GM12878 (cell line): ENCODE results near the gene C14orf93.

ENCODE experiments used
- CBFB ChIP-seq: IDR thresholded peaks from 2 replicates; pipeline ENCODE4 v1.6.1; 2016; ENCODE audit warnings: antibody characterized with exemption, low read depth
- CEBPB ChIP-seq, 2 experiments: fragments of 150-350 bp in 1 of 2; IDR thresholded peaks; 2 replicates each; pipeline ENCODE4 v1.6.1; 2012 to 2014; ENCODE audit warnings: low read depth in 2 of 2, low read length in 2 of 2, borderline replicate concordance in 1 of 2, inconsistent platforms in 1 of 2
- GABPA ChIP-seq: IDR thresholded peaks from 2 replicates; pipeline ENCODE4 v1.6.1; 2014; ENCODE audit warnings: antibody characterized with exemption, low read depth, mild to moderate bottlenecking, inconsistent platforms
- NR2F1 ChIP-seq: fragments of 450-650 bp; conservative IDR thresholded peaks from 2 replicates; pipeline ENCODE4 v1.6.1; 2017; ENCODE audit warnings: mild to moderate bottlenecking
- ZNF274 ChIP-seq: IDR thresholded peaks from one replicate; pipeline ENCODE4 v1.8.0; 2011; ENCODE audit not compliant: insufficient read length, insufficient read depth
- TF ChIP-seq, protein P1 (sequence below), 3 experiments: IDR thresholded peaks in 2 of 3; conservative IDR thresholded peaks in 1 of 3; 2 replicates each; pipeline ENCODE4 v1.5.1; 2011; ENCODE audit warnings: low read depth in 3 of 3, low read length in 3 of 3, mild to moderate bottlenecking in 3 of 3, control low read depth in 2 of 3, moderate library complexity in 2 of 3, inconsistent platforms in 1 of 3, mixed read lengths in 1 of 3; ENCODE audit not compliant: control insufficient read depth in 2 of 3, insufficient read depth in 1 of 3; ENCODE audit errors: extremely low read depth in 1 of 3

DNA sequence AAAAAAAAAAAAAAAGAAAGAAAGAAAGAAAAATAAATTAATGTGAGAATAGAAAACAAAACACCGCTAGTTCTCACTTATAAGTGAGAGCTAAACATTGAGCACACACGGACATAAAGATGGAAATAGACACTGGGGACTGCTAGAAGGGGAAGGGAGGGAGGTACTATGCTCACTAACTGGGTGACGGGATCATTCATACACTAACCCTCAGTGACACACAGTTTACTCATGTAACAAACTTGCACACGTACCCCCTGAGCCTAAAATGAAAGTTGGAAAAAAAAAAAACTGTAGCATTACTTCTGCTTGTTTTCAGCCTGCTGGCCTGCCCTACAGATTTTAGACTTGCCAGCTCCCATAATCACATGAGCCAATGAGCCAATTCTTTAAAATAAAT is 70.3 kb downstream of the C14orf93 start:
- TF ChIP-seq GABPA (no peak), ZNF274 (no peak), CEBPB (IDR thresholded peaks at IDR 0.05; ENCODE audit: borderline replicate concordance in 1 of 2, low read depth in 2 of 2, low read length in 2 of 2) (no peak), CBFB (no peak), NR2F1 (no peak)
- TF ChIP-seq, protein P1, sequence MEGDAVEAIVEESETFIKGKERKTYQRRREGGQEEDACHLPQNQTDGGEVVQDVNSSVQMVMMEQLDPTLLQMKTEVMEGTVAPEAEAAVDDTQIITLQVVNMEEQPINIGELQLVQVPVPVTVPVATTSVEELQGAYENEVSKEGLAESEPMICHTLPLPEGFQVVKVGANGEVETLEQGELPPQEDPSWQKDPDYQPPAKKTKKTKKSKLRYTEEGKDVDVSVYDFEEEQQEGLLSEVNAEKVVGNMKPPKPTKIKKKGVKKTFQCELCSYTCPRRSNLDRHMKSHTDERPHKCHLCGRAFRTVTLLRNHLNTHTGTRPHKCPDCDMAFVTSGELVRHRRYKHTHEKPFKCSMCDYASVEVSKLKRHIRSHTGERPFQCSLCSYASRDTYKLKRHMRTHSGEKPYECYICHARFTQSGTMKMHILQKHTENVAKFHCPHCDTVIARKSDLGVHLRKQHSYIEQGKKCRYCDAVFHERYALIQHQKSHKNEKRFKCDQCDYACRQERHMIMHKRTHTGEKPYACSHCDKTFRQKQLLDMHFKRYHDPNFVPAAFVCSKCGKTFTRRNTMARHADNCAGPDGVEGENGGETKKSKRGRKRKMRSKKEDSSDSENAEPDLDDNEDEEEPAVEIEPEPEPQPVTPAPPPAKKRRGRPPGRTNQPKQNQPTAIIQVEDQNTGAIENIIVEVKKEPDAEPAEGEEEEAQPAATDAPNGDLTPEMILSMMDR (IDR thresholded peaks at IDR 0.05 in 2 of 3, conservative IDR thresholded peaks at IDR 0.05 in 1 of 3; ENCODE audit: control insufficient read depth in 2 of 3, extremely low read depth in 1 of 3, insufficient read depth in 1 of 3, low read depth in 3 of 3, low read length in 3 of 3), result no peak
